ENCODE data around the gene NAA38. TPM values are rescaled to one million over a fixed set of nuclear protein-coding genes. Genes with fewer than 3 reads are reported as not detected.

NAA38 gene
- total RNA-seq, 1 experiment from 2014 or later, result 103 TPM

DNA sequence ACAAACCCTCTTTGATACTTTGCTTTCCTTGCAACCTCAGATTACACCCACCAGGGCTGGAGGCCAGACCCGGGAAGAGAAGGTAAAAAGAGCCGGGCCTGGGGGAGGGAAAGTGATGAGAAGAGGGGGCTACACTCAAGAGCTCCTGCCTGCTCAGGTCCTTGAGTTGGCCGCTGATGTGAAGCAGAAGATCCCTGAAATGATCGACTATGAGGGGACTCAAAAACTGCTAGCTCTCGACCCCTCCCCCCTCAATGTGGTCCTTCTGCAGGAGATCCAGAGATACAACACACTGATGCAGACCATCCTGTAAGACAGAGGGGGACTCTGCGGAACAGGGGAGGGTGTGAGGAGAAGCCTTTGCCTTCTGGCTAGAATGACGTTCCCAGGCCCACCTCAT, 26.1 kb downstream of the NAA38 start:
- H3K36me3 ChIP-seq (ENCODE audit: control insufficient read depth in 1 of 2, insufficient read depth in 2 of 2, low read length in 2 of 2), result no peaks in the 10 kb centered on the region
- H3K9ac ChIP-seq (ENCODE audit: low read length), result no peak overlapping the region
- intact Hi-C loops (cut with micrococcal nuclease), result no loop called here
- RAD21 ChIA-PET (ENCODE audit: low non-redundant PET in 1 of 2, low total read pairs in 2 of 2, uncharacterized antibody in 2 of 2, unreplicated experiment in 2 of 2), result no interaction called here
- POLR2A ChIA-PET, result interaction anchor here (0.7 kb wide), 1 partner anchor 26 kb away, joined by 3 read pairs; the partner anchor contains the start of gene NAA38
- TF ChIP-seq SRF (IDR thresholded peaks at IDR 0.05; ENCODE audit: low read depth), result no peak
- TF ChIP-seq, protein P1, sequence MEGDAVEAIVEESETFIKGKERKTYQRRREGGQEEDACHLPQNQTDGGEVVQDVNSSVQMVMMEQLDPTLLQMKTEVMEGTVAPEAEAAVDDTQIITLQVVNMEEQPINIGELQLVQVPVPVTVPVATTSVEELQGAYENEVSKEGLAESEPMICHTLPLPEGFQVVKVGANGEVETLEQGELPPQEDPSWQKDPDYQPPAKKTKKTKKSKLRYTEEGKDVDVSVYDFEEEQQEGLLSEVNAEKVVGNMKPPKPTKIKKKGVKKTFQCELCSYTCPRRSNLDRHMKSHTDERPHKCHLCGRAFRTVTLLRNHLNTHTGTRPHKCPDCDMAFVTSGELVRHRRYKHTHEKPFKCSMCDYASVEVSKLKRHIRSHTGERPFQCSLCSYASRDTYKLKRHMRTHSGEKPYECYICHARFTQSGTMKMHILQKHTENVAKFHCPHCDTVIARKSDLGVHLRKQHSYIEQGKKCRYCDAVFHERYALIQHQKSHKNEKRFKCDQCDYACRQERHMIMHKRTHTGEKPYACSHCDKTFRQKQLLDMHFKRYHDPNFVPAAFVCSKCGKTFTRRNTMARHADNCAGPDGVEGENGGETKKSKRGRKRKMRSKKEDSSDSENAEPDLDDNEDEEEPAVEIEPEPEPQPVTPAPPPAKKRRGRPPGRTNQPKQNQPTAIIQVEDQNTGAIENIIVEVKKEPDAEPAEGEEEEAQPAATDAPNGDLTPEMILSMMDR (IDR thresholded peaks at IDR 0.05 in 2 of 3, conservative IDR thresholded peaks at IDR 0.05 in 1 of 3; ENCODE audit: borderline replicate concordance in 1 of 3, insufficient read depth in 1 of 3, low read depth in 2 of 3, low read length in 2 of 3), result no peak
- no peak for TF ChIP-seq CBX3 (IDR thresholded peaks at IDR 0.05; ENCODE audit: low read depth)
- TF ChIP-seq, protein P2, sequence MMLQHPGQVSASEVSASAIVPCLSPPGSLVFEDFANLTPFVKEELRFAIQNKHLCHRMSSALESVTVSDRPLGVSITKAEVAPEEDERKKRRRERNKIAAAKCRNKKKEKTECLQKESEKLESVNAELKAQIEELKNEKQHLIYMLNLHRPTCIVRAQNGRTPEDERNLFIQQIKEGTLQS (IDR thresholded peaks at IDR 0.05), result no peak
- TF ChIP-seq, protein P3, sequence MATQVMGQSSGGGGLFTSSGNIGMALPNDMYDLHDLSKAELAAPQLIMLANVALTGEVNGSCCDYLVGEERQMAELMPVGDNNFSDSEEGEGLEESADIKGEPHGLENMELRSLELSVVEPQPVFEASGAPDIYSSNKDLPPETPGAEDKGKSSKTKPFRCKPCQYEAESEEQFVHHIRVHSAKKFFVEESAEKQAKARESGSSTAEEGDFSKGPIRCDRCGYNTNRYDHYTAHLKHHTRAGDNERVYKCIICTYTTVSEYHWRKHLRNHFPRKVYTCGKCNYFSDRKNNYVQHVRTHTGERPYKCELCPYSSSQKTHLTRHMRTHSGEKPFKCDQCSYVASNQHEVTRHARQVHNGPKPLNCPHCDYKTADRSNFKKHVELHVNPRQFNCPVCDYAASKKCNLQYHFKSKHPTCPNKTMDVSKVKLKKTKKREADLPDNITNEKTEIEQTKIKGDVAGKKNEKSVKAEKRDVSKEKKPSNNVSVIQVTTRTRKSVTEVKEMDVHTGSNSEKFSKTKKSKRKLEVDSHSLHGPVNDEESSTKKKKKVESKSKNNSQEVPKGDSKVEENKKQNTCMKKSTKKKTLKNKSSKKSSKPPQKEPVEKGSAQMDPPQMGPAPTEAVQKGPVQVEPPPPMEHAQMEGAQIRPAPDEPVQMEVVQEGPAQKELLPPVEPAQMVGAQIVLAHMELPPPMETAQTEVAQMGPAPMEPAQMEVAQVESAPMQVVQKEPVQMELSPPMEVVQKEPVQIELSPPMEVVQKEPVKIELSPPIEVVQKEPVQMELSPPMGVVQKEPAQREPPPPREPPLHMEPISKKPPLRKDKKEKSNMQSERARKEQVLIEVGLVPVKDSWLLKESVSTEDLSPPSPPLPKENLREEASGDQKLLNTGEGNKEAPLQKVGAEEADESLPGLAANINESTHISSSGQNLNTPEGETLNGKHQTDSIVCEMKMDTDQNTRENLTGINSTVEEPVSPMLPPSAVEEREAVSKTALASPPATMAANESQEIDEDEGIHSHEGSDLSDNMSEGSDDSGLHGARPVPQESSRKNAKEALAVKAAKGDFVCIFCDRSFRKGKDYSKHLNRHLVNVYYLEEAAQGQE (IDR thresholded peaks at IDR 0.05; ENCODE audit: low read depth), result no peak
- TF ChIP-seq, protein P4, sequence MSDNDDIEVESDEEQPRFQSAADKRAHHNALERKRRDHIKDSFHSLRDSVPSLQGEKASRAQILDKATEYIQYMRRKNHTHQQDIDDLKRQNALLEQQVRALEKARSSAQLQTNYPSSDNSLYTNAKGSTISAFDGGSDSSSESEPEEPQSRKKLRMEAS (IDR thresholded peaks at IDR 0.05), result no peak
- no peak for TF ChIP-seq RAD21 (IDR thresholded peaks at IDR 0.05; ENCODE audit: low read depth)
- no peak for TF ChIP-seq TCF7L2 (IDR thresholded peaks at IDR 0.05; ENCODE audit: borderline replicate concordance, extremely low read depth, insufficient read depth, insufficient read length)
- TF ChIP-seq FOSL1 (IDR thresholded peaks at IDR 0.05; ENCODE audit: low read depth), result no peak
- TF ChIP-seq EZH2phosphoT487 (IDR thresholded peaks at IDR 0.05; ENCODE audit: borderline replicate concordance), result no peak
- no peaks in the 10 kb centered on the region for H4K20me1 ChIP-seq (ENCODE audit: insufficient read depth)
- no peak overlapping the region for H3K27ac ChIP-seq (ENCODE audit: low read depth, low read length)
- H3K27me3 ChIP-seq (ENCODE audit: insufficient read depth, low read length), result no peaks in the 10 kb centered on the region
- H2AFZ ChIP-seq (ENCODE audit: low read depth, low read length, poor library complexity, severe bottlenecking), result no peak overlapping the region
- H3K4me1 ChIP-seq (ENCODE audit: control insufficient read depth in 1 of 2, insufficient read depth in 2 of 2, low read length in 2 of 2), result peaks cover 7 to 31% of the 10 kb centered on the region in 2 experiments; a peak in 3 of 4 replicates
- ATAC-seq, result no peak
- H3K9me3 ChIP-seq (ENCODE audit: control insufficient read depth in 1 of 2, insufficient read depth in 1 of 2, low read depth in 1 of 2, low read length in 2 of 2), result no peaks in the 10 kb centered on the region
- no peaks in the 10 kb centered on the region for H3K79me2 ChIP-seq (ENCODE audit: insufficient read depth, low read length)
- CTCF ChIA-PET, result no interaction called here
- no TSS peak for BruUV-seq (replicated peaks)
- DNase-seq (ENCODE audit: low read depth, low spot score), result no peak
- H3K4me3 ChIP-seq (replicated peaks in 1 of 2; ENCODE audit: low read depth in 1 of 2, low read length in 2 of 2), result no peak overlapping the region
- H3K9me2 ChIP-seq (ENCODE audit: insufficient read depth), result no peaks in the 10 kb centered on the region
- no peak overlapping the region for H3K4me2 ChIP-seq (ENCODE audit: low read length)

All from HCT116 (cell line).